ENCODE data around the gene TMEM156.

- TF ChIP-seq POLR2AphosphoS5 (IDR thresholded peaks at IDR 0.05; ENCODE audit: low read depth) (no peak), CTCF (conservative IDR thresholded peaks at IDR 0.05; ENCODE audit: low read depth in 2 of 2) (no peak), EZH2 (IDR thresholded peaks at IDR 0.05; ENCODE audit: low read depth, unreplicated experiment) (no peak), REST (IDR thresholded peaks at IDR 0.05; ENCODE audit: unreplicated experiment) (no peak), CREB1 (CRISPR knock-in tag; IDR thresholded peaks at IDR 0.05; ENCODE audit: low read depth) (no peak), EZH2phosphoT487 (IDR thresholded peaks at IDR 0.05; ENCODE audit: unreplicated experiment) (no peak), ZNF462 (CRISPR knock-in tag; IDR thresholded peaks at IDR 0.05) (no peak), JUNB (IDR thresholded peaks at IDR 0.05; ENCODE audit: unreplicated experiment) (no peak), NANOG (IDR thresholded peaks at IDR 0.05; ENCODE audit: borderline replicate concordance) (no peak), ETS1 (IDR thresholded peaks at IDR 0.05) (no peak)
Measured at GRCh38 chr4:38940476-38940875, 91.7 kb downstream of the TMEM156 start.
